Stimulated activated naive B cell treated with anti-CD40 and anti-IgM and Interleukin-4, amounts not matched to agents 10 μg/mL and 1 μg/mL and 100 μg/mL, for 72 hours (primary cell): ENCODE data around the gene VWA1.
A peak's percentile ranks its signal among the peaks of the same experiment; 100 is the strongest.

Source experiments
- ATAC-seq, 2 donors: fragments of 150-1000 bp; cut with Tn5 transposase; replicated peaks; 2 replicates each; pipeline ENCODE4 v1.10.0; 2021; ENCODE audit warnings: moderate library complexity in 1 of 2
- DNase-seq: peaks from one replicate; pipeline ENCODE4 v3.0.0; 2021
- H3K27ac Mint-ChIP-seq: one replicate; pipeline ENCODE4 v1.8.0; 2022; ENCODE audit warnings: mild to moderate bottlenecking, mixed read lengths
- H3K27me3 Mint-ChIP-seq, 2 donors: one replicate each; pipeline ENCODE4 v1.8.0; 2022; ENCODE audit warnings: mixed read lengths in 2 of 2
- H3K36me3 Mint-ChIP-seq, 2 donors: one replicate each; pipeline ENCODE4 v1.8.0; 2022; ENCODE audit warnings: mixed read lengths in 2 of 2, mild to moderate bottlenecking in 1 of 2
- H3K4me1 Mint-ChIP-seq, 2 donors: one replicate each; pipeline ENCODE4 v1.8.0; 2022; ENCODE audit warnings: mixed read lengths in 2 of 2, mild to moderate bottlenecking in 1 of 2
- H3K4me3 Mint-ChIP-seq, 2 donors: one replicate each; pipeline ENCODE4 v1.8.0; 2022; ENCODE audit warnings: mild to moderate bottlenecking in 2 of 2, mixed read lengths in 2 of 2, moderate library complexity in 1 of 2
- H3K9me3 Mint-ChIP-seq, 2 donors: one replicate each; pipeline ENCODE4 v1.8.0; 2022; ENCODE audit warnings: mixed read lengths in 2 of 2, mild to moderate bottlenecking in 1 of 2

The VWA1 gene

DNA sequence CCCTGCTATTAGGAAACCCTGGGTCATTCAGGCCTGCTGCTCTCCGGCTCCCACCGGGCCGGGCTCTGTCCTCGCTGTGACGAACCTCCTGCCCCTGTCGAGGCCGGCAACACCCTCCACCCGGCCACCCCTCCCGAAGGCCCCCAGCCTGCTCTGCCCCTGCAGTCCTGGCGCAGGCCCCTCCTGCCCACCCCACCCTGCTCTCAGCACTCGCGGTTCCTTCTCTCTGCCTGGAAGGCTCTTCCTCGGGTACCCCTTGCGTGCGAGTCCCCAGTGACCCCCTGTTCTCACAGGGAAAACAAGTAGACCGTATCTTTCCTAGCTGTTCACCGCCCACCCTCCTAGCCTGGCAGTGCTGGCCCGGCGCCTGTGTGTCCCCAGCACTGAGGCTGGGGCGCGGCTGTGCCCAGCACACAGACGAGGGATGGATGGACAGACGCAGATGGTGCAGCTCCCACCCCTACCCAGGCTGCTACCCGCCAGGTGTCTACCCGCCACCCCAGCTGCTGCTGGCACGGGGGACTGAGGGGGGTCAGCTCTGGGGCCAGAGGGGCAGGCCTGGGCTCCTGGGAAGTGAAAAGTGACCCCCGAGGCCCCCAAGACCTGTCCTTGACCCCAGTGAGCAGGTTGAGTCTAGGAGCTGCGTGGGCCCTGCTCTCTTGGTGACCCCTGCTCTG lies 3.1 kb upstream of the VWA1 start:
- DNase-seq, result no peak
- Mint-ChIP-seq H3K4me3 (no peak overlapping the region), H3K27me3 (peaks cover 40 to 75% of the 10 kb centered on the region in 2 donors), H3K4me1 (peaks cover 15 to 34% of the 10 kb centered on the region in 2 donors), H3K9me3 (no peaks in the 10 kb centered on the region), H3K27ac (no peak overlapping the region), H3K36me3 (no peaks in the 10 kb centered on the region)
- ATAC-seq, result no peak

DNA sequence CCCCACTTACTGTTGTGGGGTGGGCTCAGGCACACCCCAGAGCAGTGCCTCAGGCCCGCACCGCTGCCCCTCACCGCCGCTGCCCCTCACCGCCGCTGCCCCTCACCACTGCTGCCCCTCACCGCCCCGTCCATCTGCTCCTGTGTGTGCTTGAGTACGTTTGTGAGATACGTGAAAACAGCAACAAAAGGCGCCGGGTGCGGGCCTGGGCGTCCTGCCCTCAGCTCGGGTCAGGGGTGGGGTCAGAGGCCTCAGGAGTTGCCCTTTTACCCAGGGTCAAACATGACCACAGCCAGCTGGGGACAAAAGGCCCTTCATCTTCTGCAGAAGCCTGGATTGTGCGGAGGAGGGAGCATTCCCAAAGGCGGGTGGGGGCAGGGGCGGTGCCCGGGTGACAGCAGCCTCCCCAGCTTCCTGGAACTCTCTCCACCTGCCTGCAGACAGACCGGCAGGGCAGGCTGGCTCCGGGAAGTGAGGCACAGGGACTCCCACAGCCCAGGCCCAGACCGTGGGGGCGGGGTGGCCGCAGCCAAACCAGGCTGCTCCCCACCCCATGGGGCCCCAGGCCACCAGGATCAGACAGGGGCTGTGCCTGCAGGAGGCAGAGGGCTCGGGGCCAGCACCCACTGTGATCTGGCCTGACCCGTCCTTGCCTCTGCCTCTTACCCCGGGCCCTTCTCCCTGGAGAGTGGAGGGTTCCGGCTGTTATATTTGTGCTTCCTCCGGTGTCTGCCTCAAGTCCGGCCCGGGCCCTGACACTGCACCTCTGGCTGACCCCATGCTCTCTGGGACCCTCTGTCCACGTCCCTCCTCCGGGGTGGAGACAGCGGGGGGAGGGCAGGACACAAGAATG lies 2.3 kb upstream of the VWA1 start:
- peaks cover 15 to 34% of the 10 kb centered on the region in 2 donors for H3K4me1 Mint-ChIP-seq
- H3K36me3 Mint-ChIP-seq, result no peaks in the 10 kb centered on the region
- peaks cover 40 to 76% of the 10 kb centered on the region in 2 donors for H3K27me3 Mint-ChIP-seq
- DNase-seq, result no peak
- peak overlapping the region; percentile 31 for H3K27ac Mint-ChIP-seq
- ATAC-seq, result peak; percentile 21 to 26
- no peak overlapping the region for H3K4me3 Mint-ChIP-seq
- no peaks in the 10 kb centered on the region for H3K9me3 Mint-ChIP-seq

DNA sequence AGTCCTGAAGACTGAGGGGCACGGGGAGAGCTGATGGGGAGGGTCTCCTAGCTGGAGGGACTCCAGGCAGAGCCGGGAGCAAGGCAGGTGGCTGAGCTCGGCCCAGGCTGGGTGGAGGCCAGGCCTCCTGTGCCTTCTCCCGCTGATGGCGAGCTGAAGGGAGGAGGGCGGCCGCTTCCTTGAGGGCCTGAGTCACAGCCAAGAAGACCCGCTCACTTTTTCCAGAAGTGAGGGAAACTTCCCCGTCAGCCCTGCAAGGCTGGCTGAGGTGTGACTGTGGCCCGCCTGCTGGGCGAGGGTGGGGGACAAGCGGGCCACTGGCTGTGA lies 1.7 kb upstream of the VWA1 start:
- H3K4me1 Mint-ChIP-seq, result peaks cover 13 to 34% of the 10 kb centered on the region in 2 donors
- no peaks in the 10 kb centered on the region for H3K9me3 Mint-ChIP-seq
- H3K36me3 Mint-ChIP-seq, result no peaks in the 10 kb centered on the region
- DNase-seq (no peak), ATAC-seq (peak; percentile 53 to 62)
- peak overlapping the region; percentile 31 for H3K27ac Mint-ChIP-seq
- H3K27me3 Mint-ChIP-seq, result peaks cover 35 to 76% of the 10 kb centered on the region in 2 donors
- H3K4me3 Mint-ChIP-seq, result peak overlapping the region in 1 of 2 donors; percentile 61

DNA sequence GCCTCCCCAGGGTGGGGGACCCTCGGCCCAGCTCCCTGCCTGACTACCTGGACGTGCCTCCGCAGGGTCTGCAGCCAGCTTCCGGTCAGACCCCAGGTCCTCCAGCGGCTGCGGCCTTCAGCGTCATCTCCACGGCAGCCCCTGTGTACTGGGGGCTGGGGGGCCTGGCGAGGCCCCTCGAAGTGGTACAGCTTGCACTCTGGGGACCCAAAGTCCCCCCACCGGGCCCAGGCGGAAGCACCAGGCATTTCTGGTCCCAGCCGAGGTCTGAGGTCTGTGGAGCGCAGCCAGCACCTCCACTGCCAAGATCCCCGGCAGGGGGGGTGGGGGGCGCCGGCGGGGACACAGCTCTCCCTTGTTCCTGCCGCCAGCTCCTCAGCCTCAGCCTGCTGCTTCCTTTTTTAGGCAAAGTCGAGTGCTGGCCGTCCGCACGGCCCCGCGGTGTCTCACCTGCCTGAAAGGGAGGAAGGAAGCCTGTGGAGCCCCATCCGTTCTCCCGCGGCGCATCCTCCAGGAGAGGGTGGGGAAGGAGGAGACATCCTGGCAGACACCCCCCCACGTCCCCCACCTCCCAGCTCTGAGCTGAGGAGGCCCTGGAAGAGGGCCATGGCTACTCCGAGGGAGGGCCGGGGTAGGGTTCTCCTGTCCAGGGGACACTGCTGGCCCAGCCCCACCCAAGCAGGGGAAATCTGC lies 1.2 kb upstream of the VWA1 start:
- H3K36me3 Mint-ChIP-seq, result no peaks in the 10 kb centered on the region
- no peak overlapping the region for H3K27ac Mint-ChIP-seq
- peaks cover 13 to 34% of the 10 kb centered on the region in 2 donors for H3K4me1 Mint-ChIP-seq
- H3K4me3 Mint-ChIP-seq, result peak overlapping the region in 1 of 2 donors; percentile 61
- ATAC-seq (peak; percentile 7 to 15), DNase-seq (no peak)
- H3K27me3 Mint-ChIP-seq, result peaks cover 31 to 74% of the 10 kb centered on the region in 2 donors
- H3K9me3 Mint-ChIP-seq, result no peaks in the 10 kb centered on the region

DNA sequence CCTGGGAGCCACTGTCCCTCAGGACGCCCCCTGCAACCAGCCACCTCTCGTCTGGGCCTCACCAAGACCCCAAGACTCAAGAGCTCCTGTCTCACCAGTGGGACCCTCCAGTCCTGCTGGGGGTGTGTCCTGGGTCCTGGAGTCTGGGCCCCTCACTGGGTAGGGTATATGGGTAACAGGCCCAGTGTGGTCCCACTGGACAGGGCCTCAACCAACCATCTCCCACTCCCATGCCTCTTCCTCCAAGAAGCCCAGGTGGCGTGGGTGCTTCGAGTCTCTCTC lies 725 bp upstream of the VWA1 start:
- Mint-ChIP-seq H3K9me3 (no peaks in the 10 kb centered on the region), H3K4me1 (peaks cover 13 to 34% of the 10 kb centered on the region in 2 donors), H3K27ac (no peak overlapping the region), H3K36me3 (no peaks in the 10 kb centered on the region), H3K4me3 (peak overlapping the region; percentile 72 to 78), H3K27me3 (peaks cover 27 to 69% of the 10 kb centered on the region in 2 donors)
- DNase-seq, result no peak
- no peak for ATAC-seq

DNA sequence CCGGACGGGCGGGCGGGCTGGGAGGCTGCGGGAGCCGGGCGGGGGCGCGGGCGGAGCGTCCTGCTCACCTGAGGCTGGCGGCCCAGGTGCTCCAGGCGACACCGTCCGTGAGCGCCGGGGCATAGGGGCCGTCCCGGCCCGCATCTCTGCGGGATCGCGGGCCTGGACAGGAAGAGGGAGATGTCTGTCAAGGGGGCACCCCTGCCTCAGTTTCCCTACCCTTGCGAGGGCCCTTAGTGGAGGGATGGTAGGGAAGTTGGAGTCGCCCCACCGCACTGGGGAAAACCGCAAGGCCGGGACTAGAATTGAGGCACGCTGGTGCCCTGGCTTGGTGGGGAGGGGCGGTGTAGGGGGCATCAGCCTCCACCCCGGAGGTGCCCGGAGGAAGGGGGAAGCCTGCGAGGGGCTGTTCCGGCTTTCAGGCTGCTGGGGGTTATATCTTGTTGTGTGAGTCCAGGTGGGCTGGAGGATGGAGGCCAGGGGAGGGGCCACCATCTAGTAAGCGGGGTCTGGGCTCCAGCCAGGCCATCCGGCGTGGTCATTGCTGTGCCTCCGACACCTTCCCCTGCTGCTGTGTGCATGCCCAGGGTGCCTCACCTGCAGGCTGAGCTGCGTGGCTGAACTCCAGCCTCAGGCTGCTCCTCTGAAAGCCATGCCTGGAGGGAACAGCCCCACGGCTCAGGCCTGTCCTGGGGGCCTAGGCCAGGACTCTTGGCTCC lies 580 bp downstream of the VWA1 start:
- peaks cover 22 to 63% of the 10 kb centered on the region in 2 donors for H3K27me3 Mint-ChIP-seq
- peaks cover 19 to 41% of the 10 kb centered on the region in 2 donors for H3K4me1 Mint-ChIP-seq
- no peak overlapping the region for H3K27ac Mint-ChIP-seq
- no peaks in the 10 kb centered on the region for H3K36me3 Mint-ChIP-seq
- no peaks in the 10 kb centered on the region for H3K9me3 Mint-ChIP-seq
- no peak for DNase-seq
- peak overlapping the region; percentile 53 to 64 for H3K4me3 Mint-ChIP-seq
- ATAC-seq, result no peak

DNA sequence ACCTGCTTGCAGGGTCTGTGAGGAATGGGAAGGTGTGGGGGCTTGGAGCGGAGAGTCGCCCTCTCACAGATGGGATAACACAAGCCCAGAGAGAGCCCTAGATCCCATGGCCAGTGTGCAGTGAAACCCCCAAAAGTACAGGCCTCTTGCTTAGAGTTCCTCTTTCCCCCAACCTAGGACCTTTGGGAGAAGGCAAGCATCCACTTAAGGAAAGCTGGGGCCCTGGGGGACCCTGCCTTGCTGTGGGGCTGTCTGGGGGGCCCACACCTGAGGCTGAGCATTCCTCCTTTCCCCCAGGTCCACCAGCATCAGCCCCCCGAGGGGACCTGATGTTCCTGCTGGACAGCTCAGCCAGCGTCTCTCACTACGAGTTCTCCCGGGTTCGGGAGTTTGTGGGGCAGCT lies 1.1 kb downstream of the VWA1 start:
- Mint-ChIP-seq H3K9me3 (no peaks in the 10 kb centered on the region), H3K36me3 (no peaks in the 10 kb centered on the region), H3K27ac (no peak overlapping the region), H3K4me3 (peak overlapping the region; percentile 53 to 64), H3K4me1 (peaks cover 20 to 43% of the 10 kb centered on the region in 2 donors), H3K27me3 (peaks cover 22 to 59% of the 10 kb centered on the region in 2 donors)
- DNase-seq (no peak), ATAC-seq (no peak)

DNA sequence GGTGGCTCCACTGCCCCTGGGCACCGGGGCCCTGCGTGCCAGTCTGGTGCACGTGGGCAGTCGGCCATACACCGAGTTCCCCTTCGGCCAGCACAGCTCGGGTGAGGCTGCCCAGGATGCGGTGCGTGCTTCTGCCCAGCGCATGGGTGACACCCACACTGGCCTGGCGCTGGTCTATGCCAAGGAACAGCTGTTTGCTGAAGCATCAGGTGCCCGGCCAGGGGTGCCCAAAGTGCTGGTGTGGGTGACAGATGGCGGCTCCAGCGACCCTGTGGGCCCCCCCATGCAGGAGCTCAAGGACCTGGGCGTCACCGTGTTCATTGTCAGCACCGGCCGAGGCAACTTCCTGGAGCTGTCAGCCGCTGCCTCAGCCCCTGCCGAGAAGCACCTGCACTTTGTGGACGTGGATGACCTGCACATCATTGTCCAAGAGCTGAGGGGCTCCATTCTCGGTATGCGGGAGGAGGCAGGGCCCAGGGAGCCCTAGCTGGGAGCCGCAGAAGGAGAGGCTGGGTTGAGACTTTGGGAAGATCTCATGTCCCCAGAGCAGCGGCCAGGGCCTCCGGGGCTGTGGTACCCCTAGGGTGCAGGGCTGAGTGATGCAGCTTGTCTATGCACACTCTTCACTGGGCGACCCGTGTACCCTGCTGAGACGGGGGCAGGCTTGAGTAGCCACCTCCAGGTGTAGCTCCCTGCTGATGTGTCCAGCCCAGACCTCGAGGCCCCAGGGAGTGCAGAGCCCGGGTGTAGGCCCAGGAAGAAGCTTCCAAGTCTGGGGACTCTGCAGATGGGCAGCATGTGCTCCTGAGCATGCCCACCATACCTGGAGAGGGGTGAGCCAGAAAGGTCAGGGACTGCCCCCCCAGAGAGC lies 1.8 kb downstream of the VWA1 start:
- Mint-ChIP-seq H3K36me3 (no peaks in the 10 kb centered on the region), H3K27ac (no peak overlapping the region), H3K4me3 (peak overlapping the region in 1 of 2 donors; percentile 43), H3K27me3 (peaks cover 18 to 57% of the 10 kb centered on the region in 2 donors), H3K9me3 (no peaks in the 10 kb centered on the region), H3K4me1 (peaks cover 20 to 42% of the 10 kb centered on the region in 2 donors)
- no peak for DNase-seq
- no peak for ATAC-seq

DNA sequence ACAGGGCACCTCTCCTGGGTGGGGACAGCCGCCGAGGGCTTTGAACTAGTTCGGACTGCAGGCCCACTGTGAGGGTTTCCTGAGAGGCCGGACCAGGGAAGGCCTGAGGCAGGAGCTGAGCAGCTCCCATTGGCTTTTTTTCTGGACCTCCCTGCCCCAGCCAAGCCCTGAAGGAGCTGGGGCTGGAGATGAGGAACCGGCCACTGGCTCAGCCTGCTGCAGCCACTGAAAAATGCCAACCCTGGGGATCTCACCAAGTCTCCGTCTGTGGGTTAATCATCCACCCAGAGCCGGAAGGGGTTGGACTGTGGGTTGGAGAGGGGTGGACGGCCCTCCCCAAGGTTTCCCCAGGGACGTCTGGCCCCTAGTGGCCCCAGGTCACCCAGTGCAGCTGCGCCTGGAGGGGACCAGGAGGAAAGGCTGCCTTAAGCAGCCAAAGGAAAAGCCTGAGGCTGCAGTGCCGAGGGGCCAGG lies 2.5 kb downstream of the VWA1 start:
- H3K36me3 Mint-ChIP-seq, result no peaks in the 10 kb centered on the region
- no peak overlapping the region for H3K27ac Mint-ChIP-seq
- DNase-seq (no peak), ATAC-seq (peak; percentile 23 to 28)
- H3K4me1 Mint-ChIP-seq, result peaks cover 17 to 37% of the 10 kb centered on the region in 2 donors
- H3K9me3 Mint-ChIP-seq, result no peaks in the 10 kb centered on the region
- peaks cover 15 to 52% of the 10 kb centered on the region in 2 donors for H3K27me3 Mint-ChIP-seq
- no peak overlapping the region for H3K4me3 Mint-ChIP-seq

DNA sequence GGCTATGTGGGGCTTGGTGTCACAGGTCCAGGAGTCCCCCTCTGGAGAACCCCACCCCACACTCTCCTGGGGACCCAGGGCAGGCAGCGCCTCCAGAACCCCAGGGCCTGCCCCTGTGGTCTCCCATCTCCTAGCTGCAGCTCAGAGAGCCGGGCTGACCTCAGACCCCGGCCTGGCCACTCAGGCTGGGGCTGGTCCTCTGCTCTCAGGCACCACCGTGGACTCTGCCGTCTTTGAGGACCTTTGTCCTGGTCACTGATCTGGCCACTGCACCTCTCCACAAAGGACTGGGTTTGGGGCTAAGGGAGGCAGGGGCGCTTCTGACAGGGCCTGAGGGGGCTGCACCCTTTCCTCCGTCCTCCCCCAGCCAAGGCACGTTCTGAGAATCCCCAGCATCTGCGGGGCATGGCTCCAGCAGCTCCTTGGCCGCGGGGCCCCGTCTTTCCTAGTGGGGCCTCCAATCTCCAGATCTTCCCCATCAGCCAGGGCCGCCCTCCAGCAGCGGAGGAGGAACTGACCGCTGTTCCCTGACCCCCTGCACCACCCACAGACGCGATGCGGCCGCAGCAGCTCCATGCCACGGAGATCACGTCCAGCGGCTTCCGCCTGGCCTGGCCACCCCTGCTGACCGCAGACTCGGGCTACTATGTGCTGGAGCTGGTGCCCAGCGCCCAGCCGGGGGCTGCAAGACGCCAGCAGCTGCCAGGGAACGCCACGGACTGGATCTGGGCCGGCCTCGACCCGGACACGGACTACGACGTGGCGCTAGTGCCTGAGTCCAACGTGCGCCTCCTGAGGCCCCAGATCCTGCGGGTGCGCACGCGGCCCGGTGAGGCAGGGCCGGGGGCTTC lies 3.3 kb downstream of the VWA1 start:
- H3K27me3 Mint-ChIP-seq, result peaks cover 15 to 49% of the 10 kb centered on the region in 2 donors
- ATAC-seq (no peak), DNase-seq (no peak)
- peaks cover 15 to 32% of the 10 kb centered on the region in 2 donors for H3K4me1 Mint-ChIP-seq
- no peaks in the 10 kb centered on the region for H3K9me3 Mint-ChIP-seq
- no peak overlapping the region for H3K27ac Mint-ChIP-seq
- H3K4me3 Mint-ChIP-seq, result no peak overlapping the region
- no peaks in the 10 kb centered on the region for H3K36me3 Mint-ChIP-seq

DNA sequence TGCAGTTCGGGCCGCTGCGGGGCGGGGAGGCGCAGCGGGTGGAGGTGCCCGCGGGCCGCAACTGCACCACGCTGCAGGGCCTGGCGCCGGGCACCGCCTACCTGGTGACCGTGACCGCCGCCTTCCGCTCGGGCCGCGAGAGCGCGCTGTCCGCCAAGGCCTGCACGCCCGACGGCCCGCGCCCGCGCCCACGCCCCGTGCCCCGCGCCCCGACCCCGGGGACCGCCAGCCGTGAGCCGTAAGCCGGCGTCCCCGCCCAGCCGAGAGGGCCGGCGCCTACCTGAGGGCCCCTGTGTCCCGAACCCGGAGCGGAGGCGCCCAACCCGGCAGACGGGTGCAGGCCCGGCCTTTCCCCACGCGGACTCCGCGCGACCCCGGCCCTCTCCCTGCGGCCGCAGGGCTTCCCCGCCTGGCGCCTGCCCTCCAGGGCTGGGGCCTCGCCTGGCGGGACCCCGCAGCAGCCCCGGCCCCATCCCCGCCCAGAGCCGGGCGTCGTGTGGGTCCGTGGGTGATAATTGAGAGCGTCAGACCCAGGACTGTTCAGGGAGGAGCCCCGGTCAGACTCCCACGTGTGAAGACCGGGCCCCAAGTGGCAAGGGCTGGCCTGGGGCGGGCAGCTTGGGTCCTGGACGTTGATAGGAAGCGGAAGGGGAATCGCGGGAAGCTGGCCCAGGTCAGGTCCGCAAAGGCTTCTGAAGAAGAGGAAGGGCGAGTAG lies 4.2 kb downstream of the VWA1 start:
- no peak for DNase-seq
- H3K4me3 Mint-ChIP-seq, result no peak overlapping the region
- H3K9me3 Mint-ChIP-seq, result no peaks in the 10 kb centered on the region
- H3K4me1 Mint-ChIP-seq, result peaks cover 15 to 23% of the 10 kb centered on the region in 2 donors
- no peaks in the 10 kb centered on the region for H3K36me3 Mint-ChIP-seq
- ATAC-seq, result no peak
- no peak overlapping the region for H3K27ac Mint-ChIP-seq
- peaks cover 15 to 45% of the 10 kb centered on the region in 2 donors for H3K27me3 Mint-ChIP-seq

DNA sequence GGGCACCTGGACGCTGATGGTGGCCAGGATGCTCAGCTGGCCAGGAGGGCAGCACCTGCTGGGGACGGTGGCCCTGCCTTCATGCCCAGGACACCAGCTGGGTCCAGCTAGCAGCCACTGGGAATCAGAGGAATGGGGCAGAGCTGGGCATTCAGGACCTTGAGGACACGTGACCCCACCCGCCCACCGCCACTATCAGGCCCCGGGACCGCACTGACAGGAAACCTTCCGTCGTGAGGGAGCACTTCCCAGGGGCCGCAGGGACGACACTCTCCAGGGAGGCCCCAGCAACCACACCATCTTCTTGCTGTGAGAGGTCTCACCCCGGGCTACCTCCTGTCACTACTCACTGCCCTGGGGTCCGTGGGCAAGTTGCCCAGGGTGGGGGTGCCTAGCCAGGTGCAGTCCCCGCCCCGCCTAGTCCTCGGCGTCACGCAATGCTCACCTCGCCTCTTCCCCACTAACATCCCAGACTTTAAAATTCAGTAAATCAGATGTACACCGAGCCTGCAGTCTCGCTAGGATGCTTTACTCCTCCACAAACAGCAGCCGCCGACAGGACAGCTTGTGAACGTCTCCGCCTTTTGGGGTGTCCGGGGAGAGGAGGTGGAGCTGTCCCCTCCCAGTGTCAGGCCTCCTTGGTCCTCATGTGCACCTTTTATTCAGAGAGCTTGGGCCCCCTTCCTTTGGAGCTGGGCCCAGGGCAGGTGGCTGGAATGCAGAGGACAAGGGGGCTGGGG lies 4.9 kb downstream of the VWA1 start:
- Mint-ChIP-seq H3K36me3 (no peaks in the 10 kb centered on the region), H3K27ac (no peak overlapping the region), H3K9me3 (no peaks in the 10 kb centered on the region), H3K4me3 (peak overlapping the region in 1 of 2 donors; percentile 22), H3K27me3 (peaks cover 9 to 38% of the 10 kb centered on the region in 2 donors), H3K4me1 (peaks cover 11 to 15% of the 10 kb centered on the region in 2 donors)
- DNase-seq, result no peak
- no peak for ATAC-seq
